ENCODE data around the gene TRIM42.

DNA sequence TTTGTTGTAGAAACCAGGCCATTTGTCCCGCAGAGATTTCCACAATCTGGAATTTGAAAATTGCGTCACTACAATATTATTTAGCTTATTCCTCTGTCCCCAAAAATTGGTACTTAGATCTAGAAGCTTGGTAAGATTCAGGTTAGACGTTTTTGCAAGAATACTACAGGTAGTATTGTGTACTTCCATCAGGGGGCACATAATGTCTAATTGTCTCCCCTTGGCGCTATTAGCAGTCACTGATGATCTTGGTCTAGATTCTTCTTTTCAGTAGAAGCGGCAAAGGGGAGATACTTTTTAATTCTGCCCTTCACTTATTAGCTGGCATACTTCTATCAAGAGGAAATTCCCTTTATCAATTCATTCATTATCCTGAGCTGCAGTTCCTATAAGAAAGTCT, 42.6 kb upstream of the TRIM42 start:
- TF ChIP-seq, protein P1, sequence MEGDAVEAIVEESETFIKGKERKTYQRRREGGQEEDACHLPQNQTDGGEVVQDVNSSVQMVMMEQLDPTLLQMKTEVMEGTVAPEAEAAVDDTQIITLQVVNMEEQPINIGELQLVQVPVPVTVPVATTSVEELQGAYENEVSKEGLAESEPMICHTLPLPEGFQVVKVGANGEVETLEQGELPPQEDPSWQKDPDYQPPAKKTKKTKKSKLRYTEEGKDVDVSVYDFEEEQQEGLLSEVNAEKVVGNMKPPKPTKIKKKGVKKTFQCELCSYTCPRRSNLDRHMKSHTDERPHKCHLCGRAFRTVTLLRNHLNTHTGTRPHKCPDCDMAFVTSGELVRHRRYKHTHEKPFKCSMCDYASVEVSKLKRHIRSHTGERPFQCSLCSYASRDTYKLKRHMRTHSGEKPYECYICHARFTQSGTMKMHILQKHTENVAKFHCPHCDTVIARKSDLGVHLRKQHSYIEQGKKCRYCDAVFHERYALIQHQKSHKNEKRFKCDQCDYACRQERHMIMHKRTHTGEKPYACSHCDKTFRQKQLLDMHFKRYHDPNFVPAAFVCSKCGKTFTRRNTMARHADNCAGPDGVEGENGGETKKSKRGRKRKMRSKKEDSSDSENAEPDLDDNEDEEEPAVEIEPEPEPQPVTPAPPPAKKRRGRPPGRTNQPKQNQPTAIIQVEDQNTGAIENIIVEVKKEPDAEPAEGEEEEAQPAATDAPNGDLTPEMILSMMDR (conservative IDR thresholded peaks at IDR 0.05; ENCODE audit: low read depth, low read length), result no peak
- no peak for TF ChIP-seq EZH2 (IDR thresholded peaks at IDR 0.05; ENCODE audit: borderline replicate concordance, low read depth, low read length, poor library complexity, severe bottlenecking)

Data from A673 (cell line).